ENCODE measurements around the gene RAB11A. TPM values are rescaled to one million over a fixed set of nuclear protein-coding genes. Genes with fewer than 3 reads are reported as not detected.
"Not testable (repeated sequence)": the region's sequence is repeated elsewhere in the genome, so short reads cannot be mapped to it uniquely, and the experiment has no call there.

The RAB11A gene
- total RNA-seq, 1 donor from 2014 or later: 171 TPM

GRCh38 chr15:65857718-65858402 is 11.4 kb upstream of the RAB11A start:
- no peak for DNase-seq (ENCODE audit: low spot score)
- no peaks in the 10 kb centered on the region for H3K36me3 Mint-ChIP-seq (ENCODE audit: low read depth)
- H3K4me3 Mint-ChIP-seq: no peak overlapping the region
- intact Hi-C loops (cut with micrococcal nuclease): loop anchor here (1.0 to 2.0 kb wide), 2 partner anchors 25 to 220 kb away; no protein-coding TSS in a partner anchor
- H3K27ac Mint-ChIP-seq: no peak overlapping the region
- no peaks in the 10 kb centered on the region for H3K9me3 Mint-ChIP-seq
- H3K27me3 Mint-ChIP-seq (ENCODE audit: insufficient read depth): peaks cover 6% of the 10 kb centered on the region
- H3K4me1 Mint-ChIP-seq (ENCODE audit: low read depth): peaks cover 6% of the 10 kb centered on the region

DNA sequence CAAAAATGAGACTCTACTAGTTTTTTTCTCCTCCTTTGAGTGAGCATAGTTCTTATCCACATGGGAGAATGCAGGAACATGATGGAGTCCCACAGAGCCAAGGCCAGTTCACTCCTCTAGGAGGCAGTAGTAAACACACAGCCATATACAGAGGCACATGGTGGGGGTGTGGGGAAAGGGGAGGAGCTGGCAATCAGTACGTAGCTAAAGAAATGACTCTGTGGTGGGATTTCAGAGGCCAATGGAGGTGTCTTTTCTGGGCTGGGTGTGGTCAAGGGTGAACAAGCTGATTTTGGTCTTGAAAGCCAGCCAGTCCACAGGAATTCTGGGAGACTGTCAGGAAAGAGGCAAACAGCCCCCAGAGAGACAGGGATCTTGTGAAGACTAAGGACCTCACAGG is 6.6 kb upstream of the RAB11A start:
- H3K27ac Mint-ChIP-seq: no peak overlapping the region
- peaks cover 3% of the 10 kb centered on the region for H3K27me3 Mint-ChIP-seq (ENCODE audit: insufficient read depth)
- no peak overlapping the region for H3K4me3 Mint-ChIP-seq
- H3K9me3 Mint-ChIP-seq: no peaks in the 10 kb centered on the region
- no peaks in the 10 kb centered on the region for H3K36me3 Mint-ChIP-seq (ENCODE audit: low read depth)
- DNase-seq (ENCODE audit: low spot score): peak; percentile 62
- intact Hi-C loops (cut with micrococcal nuclease): loop anchor here (1.0 to 5.0 kb wide), 3 partner anchors 55 to 330 kb away; no protein-coding TSS in a partner anchor
- peaks cover 7% of the 10 kb centered on the region for H3K4me1 Mint-ChIP-seq (ENCODE audit: low read depth)

DNA sequence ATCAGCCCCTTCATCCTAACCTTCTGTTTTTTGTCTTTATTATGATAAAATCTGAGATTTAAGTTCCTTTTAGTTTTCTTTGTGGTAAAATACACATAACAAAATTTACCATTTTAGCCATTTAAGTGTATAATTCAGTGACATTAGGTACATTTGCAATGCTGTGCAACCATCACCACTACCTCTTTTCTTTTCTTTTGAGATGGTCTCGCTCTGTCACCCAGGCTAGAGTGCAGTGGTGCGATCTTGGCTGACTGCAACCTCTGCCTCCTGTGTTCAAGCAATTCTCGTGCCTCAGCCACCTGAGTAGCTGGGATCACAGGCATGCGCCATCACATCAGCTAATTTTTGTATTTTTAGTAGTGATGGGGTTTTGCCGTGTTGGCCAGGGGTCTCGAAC is 6.2 kb upstream of the RAB11A start:
- H3K4me1 Mint-ChIP-seq (ENCODE audit: low read depth): peaks cover 7% of the 10 kb centered on the region
- intact Hi-C loops (cut with micrococcal nuclease): loop anchor here (2.0 to 5.0 kb wide), 2 partner anchors 66 to 329 kb away; no protein-coding TSS in a partner anchor
- no peak overlapping the region for H3K4me3 Mint-ChIP-seq
- no peak for DNase-seq (ENCODE audit: low spot score)
- no peak overlapping the region for H3K27ac Mint-ChIP-seq
- H3K27me3 Mint-ChIP-seq (ENCODE audit: insufficient read depth): peaks cover 3% of the 10 kb centered on the region
- H3K9me3 Mint-ChIP-seq: no peaks in the 10 kb centered on the region
- no peaks in the 10 kb centered on the region for H3K36me3 Mint-ChIP-seq (ENCODE audit: low read depth)

GRCh38 chr15:65867244-65867643 is 2.0 kb upstream of the RAB11A start:
- DNase-seq (ENCODE audit: low spot score): no peak
- Mint-ChIP-seq H3K36me3 (ENCODE audit: low read depth) (peaks cover 13% of the 10 kb centered on the region), H3K4me1 (ENCODE audit: low read depth) (peaks cover 32% of the 10 kb centered on the region), H3K4me3 (no peak overlapping the region), H3K9me3 (no peaks in the 10 kb centered on the region), H3K27ac (no peak overlapping the region), H3K27me3 (ENCODE audit: insufficient read depth) (peaks cover 4% of the 10 kb centered on the region)
- intact Hi-C loops (cut with micrococcal nuclease): loop anchor here (5.0 kb wide), 2 partner anchors 115 to 970 kb away; no protein-coding TSS in a partner anchor

- not testable (repeated sequence) for H3K27ac Mint-ChIP-seq; H3K27me3 Mint-ChIP-seq (ENCODE audit: insufficient read depth); H3K9me3 Mint-ChIP-seq; DNase-seq (ENCODE audit: low spot score)
- peak overlapping the region; percentile 99 for H3K4me3 Mint-ChIP-seq
- intact Hi-C loops (cut with micrococcal nuclease): loop anchor here (2.0 to 5.0 kb wide), 3 partner anchors 114 to 971 kb away; partner anchors contain the start of gene DPP8
- H3K4me1 Mint-ChIP-seq (ENCODE audit: low read depth): peaks cover 30% of the 10 kb centered on the region
- peaks cover 16% of the 10 kb centered on the region for H3K36me3 Mint-ChIP-seq (ENCODE audit: low read depth)
These were observed 1.4 kb upstream of the RAB11A start for GRCh38 chr15:65867933-65868332.

DNA sequence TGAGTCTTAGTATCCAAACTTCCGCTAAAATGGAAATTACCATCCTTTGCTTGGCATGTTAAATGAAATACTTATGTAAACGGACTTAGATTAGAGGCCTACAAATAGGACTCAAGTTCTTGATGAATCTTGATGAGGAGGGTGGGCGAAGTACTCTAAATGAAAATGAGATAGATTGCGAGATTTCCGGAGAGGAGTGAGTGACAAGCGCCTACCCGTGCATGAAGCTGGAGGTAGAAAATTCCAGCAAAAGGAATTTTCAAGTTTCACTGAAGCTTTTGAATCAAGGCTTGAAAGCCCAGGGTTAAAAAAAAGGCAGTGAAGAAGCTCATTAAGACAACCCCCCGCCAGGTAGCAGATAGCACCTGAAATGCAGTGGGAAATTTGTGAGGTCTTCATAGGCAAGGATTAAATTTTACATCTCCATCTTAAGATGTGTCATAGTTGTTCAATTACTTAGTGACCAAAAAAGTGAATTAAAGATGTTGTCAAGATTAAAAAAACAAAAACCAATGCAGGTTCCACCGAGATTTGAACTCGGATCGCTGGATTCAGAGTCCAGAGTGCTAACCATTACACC is 655 bp upstream of the RAB11A start:
- no peak for DNase-seq (ENCODE audit: low spot score)
- H3K27ac Mint-ChIP-seq: peak overlapping the region; percentile 93
- intact Hi-C loops (cut with micrococcal nuclease): loop anchor here (1.0 to 5.0 kb wide), 8 partner anchors 14 to 971 kb away; partner anchors contain the start of genes DENND4A and DPP8
- H3K4me3 Mint-ChIP-seq: peak overlapping the region; percentile 99
- peaks cover 31% of the 10 kb centered on the region for H3K4me1 Mint-ChIP-seq (ENCODE audit: low read depth)
- no peaks in the 10 kb centered on the region for H3K9me3 Mint-ChIP-seq
- peaks cover 16% of the 10 kb centered on the region for H3K36me3 Mint-ChIP-seq (ENCODE audit: low read depth)
- H3K27me3 Mint-ChIP-seq (ENCODE audit: insufficient read depth): peaks cover 4% of the 10 kb centered on the region

GRCh38 chr15:65869954-65870871 is 922 bp downstream of the RAB11A start:
- intact Hi-C loops (cut with micrococcal nuclease): loop anchor here (1.0 to 5.0 kb wide), 9 partner anchors 12 to 973 kb away; partner anchors contain the start of genes DENND4A, DIS3L and DPP8
- Mint-ChIP-seq H3K27me3 (ENCODE audit: insufficient read depth) (peaks cover 4% of the 10 kb centered on the region), H3K9me3 (no peaks in the 10 kb centered on the region), H3K27ac (peak overlapping the region; percentile 93), H3K4me1 (ENCODE audit: low read depth) (peaks cover 31% of the 10 kb centered on the region), H3K36me3 (ENCODE audit: low read depth) (peaks cover 18% of the 10 kb centered on the region), H3K4me3 (peak overlapping the region; percentile 99)
- peak; percentile 16 for DNase-seq (ENCODE audit: low spot score)

GRCh38 chr15:65870889-65871533 is 1.7 kb downstream of the RAB11A start:
- peak overlapping the region; percentile 93 for H3K27ac Mint-ChIP-seq
- intact Hi-C loops (cut with micrococcal nuclease): loop anchor here (5.0 kb wide), 1 partner anchor 421 kb away; the partner anchor contains the start of gene DIS3L
- H3K4me1 Mint-ChIP-seq (ENCODE audit: low read depth): peaks cover 31% of the 10 kb centered on the region
- H3K9me3 Mint-ChIP-seq: no peaks in the 10 kb centered on the region
- peaks cover 4% of the 10 kb centered on the region for H3K27me3 Mint-ChIP-seq (ENCODE audit: insufficient read depth)
- H3K4me3 Mint-ChIP-seq: peak overlapping the region; percentile 99
- DNase-seq (ENCODE audit: low spot score): no peak
- peaks cover 22% of the 10 kb centered on the region for H3K36me3 Mint-ChIP-seq (ENCODE audit: low read depth)

- not testable (repeated sequence) for H3K27ac Mint-ChIP-seq; DNase-seq (ENCODE audit: low spot score); H3K4me3 Mint-ChIP-seq; H3K9me3 Mint-ChIP-seq; H3K27me3 Mint-ChIP-seq (ENCODE audit: insufficient read depth)
- Mint-ChIP-seq H3K4me1 (ENCODE audit: low read depth) (peaks cover 33% of the 10 kb centered on the region), H3K36me3 (ENCODE audit: low read depth) (peaks cover 22% of the 10 kb centered on the region)
- intact Hi-C loops (cut with micrococcal nuclease): loop anchor here (5.0 kb wide), 1 partner anchor 420 kb away; the partner anchor contains the start of gene DIS3L
These were observed 2.6 kb downstream of the RAB11A start for GRCh38 chr15:65871886-65872285.

- intact Hi-C loops (cut with micrococcal nuclease): loop anchor here (5.0 kb wide), 1 partner anchor 420 kb away; the partner anchor contains the start of gene DIS3L
- not testable (repeated sequence) for H3K27me3 Mint-ChIP-seq (ENCODE audit: insufficient read depth); DNase-seq (ENCODE audit: low spot score); H3K4me3 Mint-ChIP-seq; H3K27ac Mint-ChIP-seq; H3K9me3 Mint-ChIP-seq
- Mint-ChIP-seq H3K36me3 (ENCODE audit: low read depth) (peaks cover 27% of the 10 kb centered on the region), H3K4me1 (ENCODE audit: low read depth) (peaks cover 38% of the 10 kb centered on the region)
These were observed 3.3 kb downstream of the RAB11A start for GRCh38 chr15:65872596-65872995.

GRCh38 chr15:65873256-65873655 is 4.0 kb downstream of the RAB11A start:
- Mint-ChIP-seq H3K36me3 (ENCODE audit: low read depth) (peaks cover 32% of the 10 kb centered on the region), H3K27me3 (ENCODE audit: insufficient read depth) (peaks cover 4% of the 10 kb centered on the region), H3K4me3 (no peak overlapping the region), H3K27ac (no peak overlapping the region), H3K9me3 (no peaks in the 10 kb centered on the region), H3K4me1 (ENCODE audit: low read depth) (peaks cover 40% of the 10 kb centered on the region)
- DNase-seq (ENCODE audit: low spot score): no peak
- intact Hi-C loops (cut with micrococcal nuclease): loop anchor here (5.0 kb wide), 1 partner anchor 419 kb away; the partner anchor contains the start of gene DIS3L

- H3K27ac Mint-ChIP-seq: no peak overlapping the region
- H3K27me3 Mint-ChIP-seq (ENCODE audit: insufficient read depth): no peaks in the 10 kb centered on the region
- intact Hi-C loops (cut with micrococcal nuclease): no loop called here
- peaks cover 39% of the 10 kb centered on the region for H3K36me3 Mint-ChIP-seq (ENCODE audit: low read depth)
- peaks cover 32% of the 10 kb centered on the region for H3K4me1 Mint-ChIP-seq (ENCODE audit: low read depth)
- no peak for DNase-seq (ENCODE audit: low spot score)
- no peak overlapping the region for H3K4me3 Mint-ChIP-seq
- no peaks in the 10 kb centered on the region for H3K9me3 Mint-ChIP-seq
These were observed 6.2 kb downstream of the RAB11A start for GRCh38 chr15:65875458-65875857.

All from activated T-helper 1 cell treated with anti-CD3 and anti-CD28 coated beads, Interleukin-12 subunit alpha, Interleukin-12 subunit beta, Interleukin-2, Interleukin-4 antibody, amounts not matched to agents 30 ng/mL and 10 ng/mL and 1 ng/mL, durations not matched to agents 14 hours and 24 hours and 36 hours (primary cell).